GM12891 (cell line): ENCODE results near the gene TUBA8.

Experiments
- POLR2A ChIP-seq: IDR thresholded peaks from 2 replicates; pipeline ENCODE4 v1.6.1; 2011; ENCODE audit warnings: low read depth, low read length, control low read depth
- POLR2AphosphoS5 ChIP-seq: IDR thresholded peaks from 2 replicates; pipeline ENCODE4 v1.6.1; 2011; ENCODE audit warnings: low read depth, low read length, control low read depth
- POU2F2 ChIP-seq: IDR thresholded peaks from 2 replicates; pipeline ENCODE4 v1.6.1; 2011; ENCODE audit warnings: low read depth, mild to moderate bottlenecking, control low read depth, low read length, moderate library complexity
- SPI1 ChIP-seq: IDR thresholded peaks from 2 replicates; pipeline ENCODE4 v1.6.1; 2011; ENCODE audit warnings: low read depth, low read length, control low read depth
- TAF1 ChIP-seq: IDR thresholded peaks from 2 replicates; pipeline ENCODE4 v1.6.1; 2011; ENCODE audit warnings: low read depth, low read length, control low read depth

- TF ChIP-seq POLR2A (no peak), POU2F2 (no peak), POLR2AphosphoS5 (no peak), TAF1 (no peak), SPI1 (peak; percentile 67)
Measured at GRCh38 chr22:18110954-18111758, 547 bp downstream of the TUBA8 start.
